DND-41 (cell line): ENCODE data around the gene ADAMTSL3.

Experiments
- EZH2 ChIP-seq: IDR thresholded peaks from 3 replicates; pipeline ENCODE4 v1.6.1; 2012; ENCODE audit warnings: borderline replicate concordance, low read depth, mild to moderate bottlenecking, moderate library complexity, low read length, inconsistent platforms; ENCODE audit not compliant: severe bottlenecking
- TF ChIP-seq, protein P1 (sequence below): IDR thresholded peaks from 2 replicates; pipeline ENCODE4 v1.5.1; 2012; ENCODE audit warnings: borderline replicate concordance, low read length, moderate library complexity, mild to moderate bottlenecking; ENCODE audit not compliant: poor library complexity, severe bottlenecking; ENCODE audit errors: extremely low read depth

DNA sequence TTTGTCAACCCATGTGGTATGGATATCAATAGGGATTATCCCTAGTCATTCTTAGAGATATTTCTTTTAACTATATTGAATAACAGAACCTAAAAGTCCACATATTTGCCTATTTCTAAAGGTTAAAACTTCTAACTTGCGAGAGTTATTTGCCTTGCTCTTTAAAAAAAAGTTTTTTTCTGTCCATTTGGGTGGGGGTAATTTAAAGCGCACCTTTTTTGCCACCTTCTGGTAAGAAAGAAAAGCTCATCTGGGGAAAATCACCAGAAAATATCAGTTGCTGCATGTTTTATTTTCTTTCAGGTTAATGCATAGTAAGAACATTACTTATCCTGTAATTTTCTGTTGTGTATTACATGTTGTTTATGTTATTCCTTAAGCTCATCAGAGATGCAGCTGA is 339.7 kb downstream of the ADAMTSL3 start:
- TF ChIP-seq, protein P1, sequence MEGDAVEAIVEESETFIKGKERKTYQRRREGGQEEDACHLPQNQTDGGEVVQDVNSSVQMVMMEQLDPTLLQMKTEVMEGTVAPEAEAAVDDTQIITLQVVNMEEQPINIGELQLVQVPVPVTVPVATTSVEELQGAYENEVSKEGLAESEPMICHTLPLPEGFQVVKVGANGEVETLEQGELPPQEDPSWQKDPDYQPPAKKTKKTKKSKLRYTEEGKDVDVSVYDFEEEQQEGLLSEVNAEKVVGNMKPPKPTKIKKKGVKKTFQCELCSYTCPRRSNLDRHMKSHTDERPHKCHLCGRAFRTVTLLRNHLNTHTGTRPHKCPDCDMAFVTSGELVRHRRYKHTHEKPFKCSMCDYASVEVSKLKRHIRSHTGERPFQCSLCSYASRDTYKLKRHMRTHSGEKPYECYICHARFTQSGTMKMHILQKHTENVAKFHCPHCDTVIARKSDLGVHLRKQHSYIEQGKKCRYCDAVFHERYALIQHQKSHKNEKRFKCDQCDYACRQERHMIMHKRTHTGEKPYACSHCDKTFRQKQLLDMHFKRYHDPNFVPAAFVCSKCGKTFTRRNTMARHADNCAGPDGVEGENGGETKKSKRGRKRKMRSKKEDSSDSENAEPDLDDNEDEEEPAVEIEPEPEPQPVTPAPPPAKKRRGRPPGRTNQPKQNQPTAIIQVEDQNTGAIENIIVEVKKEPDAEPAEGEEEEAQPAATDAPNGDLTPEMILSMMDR, result no peak
- no peak for TF ChIP-seq EZH2
